Stimulated activated CD4-positive, alpha-beta T cell treated with anti-CD3 and anti-CD28 coated beads, Interleukin-2, amount 100 ng/mL, for 24 hours (primary cell): ENCODE results near the gene CYP26A1.
A peak's percentile ranks its signal among the peaks of the same experiment; 100 is the strongest.
"Not testable (repeated sequence)": the region's sequence is repeated elsewhere in the genome, so short reads cannot be mapped to it uniquely, and the experiment has no call there.

Experiments
- DNase-seq, 2 donors: peaks; one replicate each; pipeline ENCODE4 v3.0.0-alpha.2; 2020

The CYP26A1 gene

GRCh38 chr10:93081834-93082233 lies 8.1 kb downstream of the CYP26A1 start:
- DNase-seq: no peak

- DNase-seq: no peak
Measured at GRCh38 chr10:93083743-93084539, 10.2 kb downstream of the CYP26A1 start.

GRCh38 chr10:93085272-93085859 lies 11.7 kb downstream of the CYP26A1 start:
- no peak for DNase-seq

GRCh38 chr10:93086289-93086688 lies 12.6 kb downstream of the CYP26A1 start:
- DNase-seq: no peak

GRCh38 chr10:93087846-93088245 lies 14.2 kb downstream of the CYP26A1 start:
- no peak for DNase-seq

- DNase-seq: no peak
Measured at GRCh38 chr10:93088466-93088865, 14.8 kb downstream of the CYP26A1 start.

- DNase-seq: no peak
Measured at GRCh38 chr10:93090619-93091018, 16.9 kb downstream of the CYP26A1 start.

GRCh38 chr10:93091960-93092359 lies 18.3 kb downstream of the CYP26A1 start:
- no peak for DNase-seq

- no peak for DNase-seq
Measured at GRCh38 chr10:93095225-93095624, 21.5 kb downstream of the CYP26A1 start.

- no peak for DNase-seq
Measured at GRCh38 chr10:93096901-93097300, 23.2 kb downstream of the CYP26A1 start.

- no peak for DNase-seq
Measured at GRCh38 chr10:93097386-93097785, 23.7 kb downstream of the CYP26A1 start.

- no peak for DNase-seq
Measured at GRCh38 chr10:93098816-93099215, 25.1 kb downstream of the CYP26A1 start.

GRCh38 chr10:93099670-93100069 lies 26.0 kb downstream of the CYP26A1 start:
- DNase-seq: no peak

- not testable (repeated sequence) for DNase-seq
Measured at GRCh38 chr10:93101148-93101547, 27.5 kb downstream of the CYP26A1 start.

- DNase-seq: no peak
Measured at GRCh38 chr10:93103953-93104352, 30.3 kb downstream of the CYP26A1 start.

- DNase-seq: no peak
Measured at GRCh38 chr10:93106631-93107072, 33.0 kb downstream of the CYP26A1 start.

- no peak for DNase-seq
Measured at GRCh38 chr10:93110472-93111146, 36.9 kb downstream of the CYP26A1 start.

GRCh38 chr10:93113042-93113441 lies 39.3 kb downstream of the CYP26A1 start:
- DNase-seq: no peak

- peak; percentile 74 to 78 for DNase-seq
Measured at GRCh38 chr10:93115661-93116383, 42.1 kb downstream of the CYP26A1 start.

- no peak for DNase-seq
Measured at GRCh38 chr10:93121311-93121710, 47.6 kb downstream of the CYP26A1 start.

GRCh38 chr10:93123766-93124165 lies 50.1 kb downstream of the CYP26A1 start:
- DNase-seq: no peak

- DNase-seq: no peak
Measured at GRCh38 chr10:93124580-93125318, 51.1 kb downstream of the CYP26A1 start.

- DNase-seq: no peak
Measured at GRCh38 chr10:93125966-93126365, 52.3 kb downstream of the CYP26A1 start.
